HG02973 (cell line): ENCODE data around the gene TMEM51.

ENCODE experiments used
- ATAC-seq: cut with Tn5 transposase; IDR thresholded peaks from one replicate; pipeline ENCODE4 v1.9.1; 2021; ENCODE audit warnings: moderate library complexity; ENCODE audit not compliant: unreplicated experiment

The TMEM51 gene

DNA sequence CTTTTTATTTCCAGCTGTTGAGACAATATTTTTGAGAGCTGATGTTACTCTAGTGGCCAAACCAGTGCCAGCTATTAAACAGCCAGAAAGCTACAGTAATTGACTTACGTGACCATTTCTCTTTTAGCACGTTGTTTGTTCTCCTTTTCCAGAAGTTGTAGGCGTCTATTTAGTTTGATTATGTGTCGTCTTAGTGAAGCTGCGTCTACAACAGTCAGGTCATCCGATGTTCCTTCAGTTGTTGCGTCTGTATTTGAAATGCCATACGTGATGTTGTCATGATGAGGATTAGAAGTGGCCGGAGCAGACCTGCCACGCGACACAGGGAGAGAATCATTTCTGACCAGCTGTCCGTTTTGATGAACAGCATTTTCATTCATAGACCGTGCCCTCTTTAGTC lies 38.2 kb downstream of the TMEM51 start:
- no peak for ATAC-seq

DNA sequence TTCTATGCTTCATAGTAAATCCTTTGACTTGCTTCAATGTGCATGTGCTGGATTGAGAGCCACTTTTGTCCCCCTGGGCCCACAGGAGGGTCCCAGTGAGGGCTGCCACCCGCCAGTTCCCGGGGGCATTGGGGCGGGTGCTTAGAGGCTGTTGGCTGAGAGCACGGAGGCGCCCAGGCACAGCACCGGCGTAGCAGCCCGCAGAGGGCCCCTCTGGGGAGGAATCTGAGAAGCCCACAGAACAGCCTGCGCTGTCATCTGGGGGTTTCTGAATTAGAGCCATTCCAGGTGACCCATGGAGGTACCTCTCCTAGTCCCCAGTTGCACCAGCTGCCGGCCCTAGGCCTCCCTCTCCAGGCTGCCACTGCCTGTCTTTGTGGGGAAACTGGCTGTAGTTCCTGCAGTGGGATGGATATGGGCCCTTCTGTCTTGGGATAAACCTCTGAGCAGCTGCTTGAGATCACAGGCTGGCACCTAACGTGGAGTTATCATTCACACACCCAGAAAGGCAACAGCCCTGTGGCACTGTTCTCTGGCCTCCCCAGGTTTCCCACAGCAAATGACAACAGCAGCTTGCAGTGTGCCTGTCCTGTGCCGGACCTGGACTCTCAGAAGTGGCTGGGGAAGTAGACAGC lies 39.5 kb downstream of the TMEM51 start:
- ATAC-seq: no peak

DNA sequence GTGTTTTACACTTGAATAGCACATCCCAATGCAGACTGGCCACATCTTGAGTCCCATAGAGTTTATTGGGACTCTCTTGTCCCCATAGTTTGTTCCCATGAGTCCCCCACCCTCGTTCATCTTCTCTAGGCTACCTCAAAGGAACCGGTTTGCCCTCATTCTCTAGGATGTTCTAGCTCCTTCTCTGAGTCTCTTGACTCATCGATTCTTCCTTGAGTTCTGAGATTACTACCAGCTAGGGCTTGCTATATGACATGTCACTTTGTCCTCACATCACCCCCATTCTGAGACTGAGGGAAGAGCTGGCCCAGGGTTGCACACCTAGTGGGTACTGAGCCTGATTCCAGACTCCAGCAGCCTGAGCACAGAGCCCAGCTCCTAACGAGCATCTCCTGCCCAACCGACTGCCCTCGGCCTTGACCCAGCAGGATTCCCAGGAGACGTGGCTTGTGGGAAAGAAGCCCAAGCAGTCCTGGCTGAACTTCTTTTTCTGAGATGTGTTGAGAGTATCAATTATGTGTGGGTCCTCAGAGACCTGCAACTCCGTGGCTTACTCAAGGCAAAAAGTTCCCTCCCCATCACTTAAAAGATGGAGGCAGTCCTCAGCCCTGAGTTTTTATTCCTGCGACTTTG lies 42.0 kb downstream of the TMEM51 start:
- ATAC-seq: no peak

DNA sequence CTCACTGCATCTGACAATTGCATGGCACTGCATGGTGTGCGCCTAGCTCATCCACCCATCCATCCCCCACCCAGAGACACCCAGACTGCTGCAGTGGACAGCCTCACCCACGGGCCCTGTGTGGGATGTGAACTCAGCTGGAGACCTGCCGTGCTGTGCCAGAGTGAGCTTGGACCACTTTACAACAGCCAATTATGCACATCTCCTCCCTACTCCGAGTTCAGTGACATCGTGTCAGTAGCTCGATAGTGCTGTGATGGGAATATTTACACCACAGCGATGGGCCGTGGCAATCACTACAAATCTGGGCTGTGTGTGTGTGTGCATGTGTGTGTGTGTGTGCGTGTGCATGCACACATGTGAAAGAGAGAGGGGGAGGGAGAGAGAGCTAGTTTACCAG lies 42.5 kb downstream of the TMEM51 start:
- no peak for ATAC-seq

DNA sequence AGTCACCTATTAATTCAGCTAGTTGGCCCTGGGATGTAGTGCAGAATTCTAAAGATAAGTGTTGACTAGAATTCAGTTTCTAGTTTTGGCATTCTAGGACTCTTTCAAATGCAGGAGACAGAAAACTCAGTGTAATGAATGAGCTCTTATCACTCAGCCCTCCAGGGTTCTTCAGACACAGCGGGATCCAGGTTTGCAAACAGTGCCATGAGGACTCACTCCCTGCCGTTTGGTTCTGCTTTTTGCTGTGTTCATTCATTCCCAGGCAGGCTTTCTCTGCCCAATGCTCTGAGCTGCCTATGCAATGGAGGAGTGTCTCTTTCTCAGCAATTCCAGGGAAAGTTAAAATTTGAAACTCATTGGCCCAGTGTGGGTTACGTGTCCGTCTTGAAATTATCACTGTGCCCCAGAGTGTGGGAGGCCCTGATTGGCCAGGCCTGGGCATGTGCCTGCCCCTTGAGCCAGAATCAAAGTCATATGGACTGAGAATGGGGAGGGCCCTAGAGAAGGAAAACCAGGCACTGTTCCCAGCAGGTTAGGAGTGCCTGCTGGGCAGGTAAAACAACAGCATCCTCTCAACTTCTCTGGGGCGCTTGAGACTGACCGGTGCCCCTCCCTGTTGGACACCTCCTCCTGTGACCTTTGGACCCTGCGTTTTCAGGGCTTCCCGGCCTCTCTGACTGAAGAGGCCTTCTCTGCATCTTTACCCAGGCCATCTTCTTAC lies 43.4 kb downstream of the TMEM51 start:
- no peak for ATAC-seq

DNA sequence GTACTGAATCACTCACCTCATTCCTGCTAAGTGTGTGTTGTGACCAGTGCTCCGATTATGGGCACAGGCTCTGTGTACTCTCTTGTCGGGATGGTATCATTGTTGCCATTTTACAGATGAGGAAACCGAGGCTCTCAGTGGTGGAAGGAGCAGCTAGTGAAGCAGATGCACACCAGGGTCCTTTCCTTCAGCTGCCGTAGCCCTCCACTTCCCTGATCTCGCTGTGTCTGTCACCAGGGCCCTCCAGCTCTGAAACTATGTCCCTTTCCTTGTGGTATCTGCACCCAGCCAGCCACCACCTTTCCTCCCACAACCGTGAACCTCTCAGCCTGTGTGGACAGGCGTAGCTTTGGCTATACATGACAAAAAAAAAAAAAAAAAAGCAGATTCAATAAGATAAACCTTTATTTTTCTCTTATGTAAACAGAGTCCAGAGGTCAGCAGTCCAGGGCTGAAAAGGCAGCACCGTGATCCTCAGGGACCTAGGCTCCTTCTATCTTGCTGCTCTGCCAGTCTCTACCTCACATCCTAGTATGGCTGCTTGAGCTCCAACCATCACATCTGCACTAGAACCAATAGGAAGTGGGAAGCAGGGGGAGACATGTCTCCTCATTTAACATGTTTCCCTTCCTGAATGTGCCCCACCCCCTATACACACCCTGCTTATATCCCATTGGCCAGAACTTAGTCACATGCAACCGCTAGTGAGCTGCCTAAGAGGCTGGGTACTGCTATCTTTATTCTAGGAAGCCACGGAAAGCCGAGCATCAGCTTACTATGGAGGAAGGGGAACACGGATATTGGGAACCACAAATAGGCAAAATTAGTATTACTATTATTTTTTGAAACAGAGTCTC lies 44.3 kb downstream of the TMEM51 start:
- no peak for ATAC-seq

DNA sequence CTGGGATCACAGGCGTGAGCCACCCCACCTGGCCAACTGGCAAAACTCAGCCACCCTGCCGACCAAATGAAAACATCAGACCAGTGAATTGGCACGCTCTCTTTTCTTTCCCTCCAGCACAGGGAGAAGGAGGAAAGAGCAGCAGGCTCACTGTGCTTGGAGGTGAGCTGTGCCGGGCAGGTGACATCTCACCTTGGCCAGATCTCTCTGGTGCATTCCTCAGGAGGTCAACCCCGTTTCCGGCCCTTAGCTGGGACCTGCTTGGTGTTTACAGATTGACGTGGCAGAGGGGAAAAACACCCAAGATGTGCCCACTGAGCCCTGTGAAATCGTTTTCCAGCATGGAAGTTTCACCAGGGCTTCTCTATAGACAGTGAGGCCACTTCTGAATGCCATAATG lies 45.1 kb downstream of the TMEM51 start:
- ATAC-seq: no peak

DNA sequence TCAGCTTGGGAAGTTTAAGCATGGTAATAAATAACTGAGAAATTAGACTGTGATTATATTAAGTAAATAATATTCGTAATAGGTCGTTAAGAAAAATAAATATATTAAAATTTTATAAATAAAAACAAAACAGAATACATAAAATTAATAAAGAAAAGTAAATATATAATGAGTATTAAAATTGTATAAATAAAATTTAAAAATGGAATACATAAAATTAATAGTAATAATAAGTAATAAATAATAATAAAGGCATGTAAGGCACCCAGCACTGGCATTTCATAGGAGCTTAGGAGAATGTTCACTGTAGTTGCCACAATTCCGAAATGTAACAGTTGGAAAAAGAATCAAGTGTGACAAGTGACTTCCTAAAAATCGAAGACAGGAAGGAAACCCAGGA lies 47.7 kb downstream of the TMEM51 start:
- no peak for ATAC-seq

DNA sequence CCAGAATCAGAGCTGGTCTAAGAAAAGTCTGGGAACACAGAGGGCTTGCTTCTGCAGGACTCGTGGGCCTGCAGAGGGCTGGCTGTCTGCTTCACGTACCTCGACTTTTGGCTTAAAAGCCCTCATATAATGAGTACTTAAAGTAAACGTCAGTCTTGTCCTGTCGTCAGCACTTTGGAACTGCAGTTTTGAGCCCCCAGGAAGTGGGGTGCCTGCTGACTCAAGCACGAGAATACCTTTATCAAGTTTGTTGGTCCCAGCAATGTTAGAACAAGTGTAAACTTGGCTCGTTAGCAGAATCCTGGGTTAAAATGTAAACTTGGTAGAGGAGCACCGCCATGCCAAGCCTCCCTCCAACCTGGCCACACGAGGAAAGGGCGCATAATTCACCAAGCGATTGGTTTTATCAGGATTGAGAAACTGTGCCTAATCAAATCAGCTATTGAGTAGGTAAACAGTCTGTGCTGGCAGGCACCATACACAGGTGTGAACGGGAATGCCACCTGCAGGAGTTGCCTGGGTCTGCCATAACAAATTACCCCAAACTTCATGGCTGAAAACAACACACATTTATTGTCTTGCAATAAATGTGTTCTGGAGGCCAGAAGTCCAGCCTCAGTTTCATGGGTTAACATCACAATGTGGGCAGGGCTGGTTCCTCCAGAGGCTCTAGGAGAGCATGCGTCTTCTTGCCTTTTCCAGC lies 48.5 kb downstream of the TMEM51 start:
- ATAC-seq: no peak

DNA sequence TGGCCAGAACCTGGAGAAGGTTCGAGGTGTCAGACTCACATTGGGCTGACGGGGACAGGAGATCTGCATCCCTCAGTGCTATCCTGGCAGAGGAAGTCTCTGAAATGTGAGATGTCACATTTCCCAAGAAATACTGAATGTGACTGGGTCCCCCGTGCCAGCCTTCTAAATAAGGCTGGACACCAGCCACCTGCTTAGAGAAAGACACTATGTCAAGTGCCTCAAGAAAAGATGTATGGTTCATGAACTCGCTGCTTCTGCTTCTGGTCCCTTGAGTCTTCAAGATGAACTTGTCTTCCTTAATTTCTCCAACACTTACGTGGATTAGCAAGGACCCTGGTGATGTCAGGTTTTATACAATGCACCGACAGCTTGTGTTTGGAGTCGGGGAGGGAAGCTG lies 51.4 kb downstream of the TMEM51 start:
- no peak for ATAC-seq

DNA sequence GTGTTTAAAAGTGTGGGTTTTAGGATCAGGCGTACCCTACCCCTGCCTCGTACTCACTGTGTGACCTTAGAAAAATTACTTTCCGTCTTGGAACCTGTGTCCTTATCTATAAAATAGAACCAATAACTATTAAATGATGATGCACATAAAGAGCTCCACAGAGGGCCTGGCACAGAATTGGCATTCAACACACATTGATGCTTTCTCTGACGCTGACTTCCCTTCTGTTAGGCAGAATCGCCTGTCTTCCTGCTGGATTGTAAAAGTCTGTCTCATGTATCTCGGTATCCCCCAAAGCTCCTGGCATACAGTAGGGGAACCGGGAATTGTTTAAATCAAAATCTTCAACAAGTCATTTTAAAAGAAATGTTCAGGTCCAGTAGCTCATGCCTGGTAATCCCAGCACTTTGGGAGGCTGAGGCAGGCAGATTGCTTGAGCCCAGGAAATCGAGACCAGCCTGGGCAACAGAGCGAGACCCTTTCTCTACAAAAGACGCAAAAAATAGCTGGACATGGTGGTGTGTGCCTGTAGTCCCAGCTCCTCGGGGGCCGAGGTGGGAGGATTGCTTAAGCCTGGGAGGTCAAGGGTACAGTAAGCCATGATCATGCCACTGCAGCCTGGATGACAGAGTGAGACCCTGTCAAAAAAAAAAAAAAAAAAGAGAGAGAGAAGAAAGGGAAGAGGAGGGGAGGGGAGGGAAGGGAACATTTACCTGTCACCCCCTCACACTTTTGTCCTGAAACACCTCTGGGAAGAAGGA lies 52.2 kb downstream of the TMEM51 start:
- no peak for ATAC-seq

DNA sequence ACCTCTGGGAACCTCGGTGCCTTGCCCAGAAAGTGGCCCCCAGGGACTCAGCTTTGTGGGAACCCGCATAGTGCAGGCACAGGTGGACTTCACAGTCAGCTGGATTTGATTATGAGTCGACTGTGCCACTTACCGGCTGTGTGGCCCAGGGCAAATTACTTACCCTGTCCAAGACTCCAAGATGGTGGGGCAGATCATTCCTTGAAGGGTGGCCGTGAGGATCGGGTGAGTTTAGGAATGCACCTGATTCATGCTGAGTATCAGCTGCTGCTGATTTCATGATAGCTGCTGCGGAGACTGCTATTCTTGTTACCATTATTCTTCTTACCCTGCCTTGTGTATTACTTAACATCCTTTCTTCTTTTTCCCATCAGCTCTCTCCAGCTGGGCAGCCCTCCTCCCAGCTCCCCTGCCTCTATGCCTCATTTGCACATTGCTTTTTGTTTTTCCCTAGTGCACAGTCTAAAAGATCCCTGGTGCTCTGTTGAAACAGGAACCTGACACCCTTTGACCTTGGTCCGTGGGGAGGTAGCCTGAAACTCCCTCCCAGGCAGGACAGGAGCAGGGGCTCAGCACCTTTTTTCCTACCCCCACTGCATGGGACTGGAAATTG lies 53.0 kb downstream of the TMEM51 start:
- ATAC-seq: no peak

DNA sequence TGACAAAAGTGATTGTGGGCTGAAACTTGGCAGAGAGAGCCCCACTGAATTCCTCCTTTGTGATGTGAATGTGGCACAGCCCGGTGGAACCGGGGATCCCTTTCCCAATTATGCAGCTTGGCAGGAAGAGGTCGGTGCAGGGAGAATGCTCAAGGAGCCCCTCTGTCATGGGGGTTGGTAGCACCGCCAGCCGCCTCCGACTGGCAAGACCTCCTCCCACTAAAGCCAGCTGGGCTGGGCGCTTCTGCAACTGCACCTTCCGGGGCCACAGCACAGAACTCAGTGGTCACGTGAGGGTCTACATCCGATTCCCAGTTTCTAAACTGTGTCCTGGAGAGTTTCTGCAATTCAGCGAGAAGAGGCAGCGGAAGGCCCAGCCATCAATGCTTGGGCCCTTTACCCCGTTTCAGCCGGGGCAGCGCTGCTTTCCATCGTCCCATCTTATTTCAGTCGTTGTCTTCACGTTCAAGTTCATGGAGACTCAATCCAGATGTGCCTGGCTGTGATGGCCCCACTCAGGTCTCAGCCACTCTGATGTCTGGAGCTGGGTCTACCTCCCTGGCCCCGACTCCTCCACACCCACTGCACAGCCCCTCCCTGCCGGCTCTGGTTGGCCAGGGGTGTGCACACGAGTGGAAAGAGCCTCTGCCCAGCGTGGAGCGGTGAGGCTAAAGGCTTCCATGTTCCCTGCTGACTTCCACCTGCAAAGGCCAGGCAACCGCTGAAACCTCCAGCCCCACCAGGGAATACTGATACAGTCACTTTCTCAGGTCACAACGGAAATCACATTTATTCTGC lies 53.7 kb downstream of the TMEM51 start:
- ATAC-seq: no peak

DNA sequence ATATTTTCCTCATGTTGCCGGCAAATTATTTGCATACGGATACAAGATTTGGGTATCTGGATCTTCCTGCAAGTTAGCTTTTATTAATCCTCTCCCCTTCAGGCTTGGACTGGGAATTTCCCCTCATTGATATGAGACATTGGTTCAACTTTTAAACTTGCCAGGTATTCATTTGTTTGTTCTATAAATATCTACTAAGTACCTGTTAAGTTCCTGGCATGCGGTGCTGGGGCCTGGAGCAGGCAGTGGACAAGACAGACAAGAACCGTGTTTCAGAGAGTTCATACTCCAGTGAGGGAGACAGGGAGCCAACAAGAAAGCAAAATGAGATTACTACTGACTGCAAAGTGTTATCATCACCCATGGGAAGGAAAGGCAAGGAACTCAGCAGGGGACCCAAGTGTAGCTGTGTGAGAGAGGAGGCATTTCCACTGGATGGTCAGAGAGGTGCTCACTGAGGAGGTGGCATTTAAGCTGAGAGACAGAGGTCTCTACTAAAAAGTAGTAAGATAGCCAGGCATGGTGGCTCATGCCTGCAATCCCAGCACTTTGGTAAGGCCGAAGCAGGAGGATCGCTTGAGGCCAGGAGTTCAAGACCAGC lies 54.4 kb downstream of the TMEM51 start:
- ATAC-seq: no peak

DNA sequence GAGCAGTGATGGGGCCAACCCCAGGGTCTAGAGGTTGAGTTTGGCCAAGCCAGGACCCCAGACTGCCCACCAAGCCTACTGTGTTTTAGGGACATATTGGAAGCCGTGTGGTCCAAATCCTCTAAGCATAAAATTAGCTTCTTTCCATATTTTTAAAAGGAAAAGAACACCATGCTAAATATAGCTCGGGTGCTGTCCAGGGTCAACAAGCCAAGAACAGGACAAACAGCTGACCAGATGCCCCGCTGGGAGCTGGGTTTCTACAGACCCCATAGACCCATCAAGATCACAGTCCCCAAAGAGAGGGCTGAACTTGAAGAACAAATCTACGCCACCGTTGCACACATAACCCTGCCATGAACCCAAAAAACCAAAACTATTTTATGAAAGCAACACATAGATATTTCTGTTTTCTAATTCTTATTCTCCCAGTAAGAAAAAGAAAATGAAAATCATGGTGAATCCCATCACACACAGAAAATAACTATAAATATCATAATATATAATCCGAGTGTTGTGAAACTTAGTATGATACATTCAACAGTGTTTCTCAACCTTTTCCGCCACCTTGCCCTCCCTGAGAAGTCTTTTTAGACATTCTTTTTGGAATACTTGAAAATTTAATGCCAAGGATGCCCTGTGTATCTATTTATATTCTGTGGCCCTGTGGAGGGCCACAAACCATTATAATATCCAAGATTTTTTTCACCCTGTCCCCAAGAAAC lies 57.3 kb downstream of the TMEM51 start:
- ATAC-seq: no peak

DNA sequence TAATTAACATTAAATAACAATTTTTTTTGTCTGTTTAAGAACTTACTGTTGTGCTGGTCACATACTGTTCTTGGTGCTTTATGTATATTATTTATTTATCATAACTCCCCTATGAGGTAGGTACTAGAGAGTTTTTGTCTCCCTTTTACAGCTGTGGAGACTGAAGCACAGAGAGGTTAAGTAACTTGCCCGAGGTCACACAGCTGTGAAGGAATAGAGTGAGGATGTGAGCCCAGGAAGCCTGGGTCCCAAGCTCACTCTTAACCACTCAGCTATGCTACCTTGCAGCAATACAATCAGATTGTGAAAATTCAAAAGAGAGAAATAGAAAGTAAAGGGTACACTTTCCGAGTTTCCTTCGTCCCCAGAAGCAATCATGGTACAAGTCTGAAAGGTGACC lies 57.9 kb downstream of the TMEM51 start:
- no peak for ATAC-seq

DNA sequence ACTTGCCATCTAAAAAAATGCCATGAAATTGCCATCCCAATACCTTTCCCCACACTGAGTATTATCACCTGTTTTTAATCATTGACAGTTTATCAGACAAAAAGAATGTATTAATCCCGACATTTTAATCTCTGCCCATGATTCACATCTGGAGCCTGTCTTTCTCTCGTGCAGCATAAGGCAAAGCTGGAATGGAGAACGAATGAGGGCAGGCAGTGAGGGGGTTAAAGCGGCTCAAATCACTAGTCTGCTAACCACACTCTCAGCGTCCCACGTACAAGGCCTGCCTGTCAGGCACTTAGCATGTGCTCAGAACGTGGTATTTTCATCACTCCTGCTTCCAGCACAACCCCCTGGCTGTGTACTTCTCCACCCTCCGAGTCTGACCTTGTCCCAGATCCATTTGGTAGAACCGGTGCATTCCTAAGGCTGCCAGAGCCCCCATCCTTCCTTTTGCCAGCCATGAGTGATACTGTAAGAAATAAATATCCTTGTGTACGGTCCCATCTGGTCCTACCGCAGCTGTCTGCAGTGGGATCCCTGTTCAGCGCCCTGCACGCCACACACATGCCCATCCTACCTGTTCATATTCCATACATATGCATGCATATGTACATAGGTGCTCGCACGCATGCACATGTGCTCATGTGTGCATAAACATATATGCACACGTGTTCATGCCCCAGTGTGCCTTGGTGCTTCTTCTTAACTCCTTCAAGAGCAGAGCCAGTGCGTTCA lies 58.8 kb downstream of the TMEM51 start:
- no peak for ATAC-seq
